ENCODE data around the gene ROS1. TPM values are rescaled to one million over a fixed set of nuclear protein-coding genes. Genes with fewer than 3 reads are reported as not detected.

Gene ROS1
- polyA plus RNA-seq, 1 experiment = not detected

DNA sequence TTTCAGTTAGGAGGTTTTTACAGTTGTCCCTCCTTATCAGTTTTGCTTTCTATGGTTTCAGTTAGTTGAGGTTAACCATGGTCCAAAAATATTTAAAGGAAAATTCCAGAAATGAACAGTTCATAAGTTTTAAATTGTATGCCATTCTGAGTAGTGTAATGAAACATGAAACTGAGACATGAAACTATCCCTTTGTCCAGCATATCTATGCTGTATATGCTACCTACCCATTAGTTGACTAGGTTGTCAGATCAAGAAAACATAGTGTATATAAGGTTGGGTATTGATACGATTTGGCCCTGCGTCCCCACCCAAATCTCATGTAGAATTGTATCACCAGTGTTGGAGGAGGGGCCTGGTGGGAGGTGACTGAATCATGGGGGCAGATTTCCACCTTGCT is 121.3 kb downstream of the ROS1 start:
- no peaks in the 10 kb centered on the region for H3K9me3 ChIP-seq (ENCODE audit: control insufficient read depth, insufficient read depth, low read length)
- H3K27ac ChIP-seq (ENCODE audit: low read depth, low read length) = no peak overlapping the region
- TF ChIP-seq, protein P1, sequence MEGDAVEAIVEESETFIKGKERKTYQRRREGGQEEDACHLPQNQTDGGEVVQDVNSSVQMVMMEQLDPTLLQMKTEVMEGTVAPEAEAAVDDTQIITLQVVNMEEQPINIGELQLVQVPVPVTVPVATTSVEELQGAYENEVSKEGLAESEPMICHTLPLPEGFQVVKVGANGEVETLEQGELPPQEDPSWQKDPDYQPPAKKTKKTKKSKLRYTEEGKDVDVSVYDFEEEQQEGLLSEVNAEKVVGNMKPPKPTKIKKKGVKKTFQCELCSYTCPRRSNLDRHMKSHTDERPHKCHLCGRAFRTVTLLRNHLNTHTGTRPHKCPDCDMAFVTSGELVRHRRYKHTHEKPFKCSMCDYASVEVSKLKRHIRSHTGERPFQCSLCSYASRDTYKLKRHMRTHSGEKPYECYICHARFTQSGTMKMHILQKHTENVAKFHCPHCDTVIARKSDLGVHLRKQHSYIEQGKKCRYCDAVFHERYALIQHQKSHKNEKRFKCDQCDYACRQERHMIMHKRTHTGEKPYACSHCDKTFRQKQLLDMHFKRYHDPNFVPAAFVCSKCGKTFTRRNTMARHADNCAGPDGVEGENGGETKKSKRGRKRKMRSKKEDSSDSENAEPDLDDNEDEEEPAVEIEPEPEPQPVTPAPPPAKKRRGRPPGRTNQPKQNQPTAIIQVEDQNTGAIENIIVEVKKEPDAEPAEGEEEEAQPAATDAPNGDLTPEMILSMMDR (IDR thresholded peaks at IDR 0.05; ENCODE audit: low read depth, low read length) = no peak
- CTCF ChIA-PET = no interaction called here
- H3K27me3 ChIP-seq (ENCODE audit: control insufficient read depth, insufficient read depth, low read length) = no peaks in the 10 kb centered on the region
- no peak overlapping the region for H3K4me3 ChIP-seq (ENCODE audit: low read depth, low read length)
- DNase-seq (ENCODE audit: low read depth, low spot score) = no peak
- POLR2A ChIA-PET = no interaction called here

DNA sequence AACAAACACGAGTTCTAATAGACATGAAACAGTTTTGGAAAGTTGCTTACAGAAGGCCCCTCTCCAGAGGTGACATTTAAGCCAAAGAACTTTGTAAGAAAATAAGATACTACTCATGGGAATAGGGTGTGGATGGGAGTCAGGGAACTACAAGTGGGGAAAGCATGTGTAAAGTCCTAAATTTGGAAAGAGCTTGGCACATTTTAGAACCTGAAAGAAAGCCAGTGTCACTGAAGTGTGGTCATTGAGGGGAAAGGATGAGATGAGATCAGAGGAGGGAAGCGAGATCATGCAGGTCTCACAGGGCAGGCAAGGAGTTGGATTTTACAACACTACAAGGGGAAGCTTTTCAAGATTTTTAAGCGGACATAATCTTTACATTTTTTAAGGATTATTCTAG is 122.4 kb downstream of the ROS1 start:
- CTCF ChIA-PET = no interaction called here
- Histone ChIP-seq H3K9me3 (ENCODE audit: control insufficient read depth, insufficient read depth, low read length) (no peaks in the 10 kb centered on the region), H3K27me3 (ENCODE audit: control insufficient read depth, insufficient read depth, low read length) (no peaks in the 10 kb centered on the region), H3K4me3 (ENCODE audit: low read depth, low read length) (no peak overlapping the region), H3K27ac (ENCODE audit: low read depth, low read length) (no peak overlapping the region)
- DNase-seq (ENCODE audit: low read depth, low spot score) = no peak
- POLR2A ChIA-PET = no interaction called here
- TF ChIP-seq, protein P1 (IDR thresholded peaks at IDR 0.05; ENCODE audit: low read depth, low read length) = no peak

DNA sequence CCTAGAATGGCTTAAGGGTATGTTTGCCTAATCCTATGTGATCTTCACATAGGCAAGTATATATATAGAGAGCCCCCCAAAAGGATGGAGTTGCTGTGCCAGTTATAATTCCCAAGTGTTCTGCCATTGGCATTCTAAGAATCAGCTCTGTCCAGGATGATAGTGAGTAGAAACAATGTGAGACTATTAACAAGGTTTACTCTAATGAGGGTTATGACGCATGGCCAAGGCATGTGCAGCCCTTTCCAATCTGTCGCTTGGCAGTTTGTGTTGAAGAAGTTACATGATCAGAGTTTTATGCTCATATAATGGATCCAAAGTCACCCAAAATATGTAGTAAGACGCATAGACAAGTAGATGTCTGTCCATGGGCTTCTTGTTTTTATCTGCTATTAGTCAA is 126.8 kb downstream of the ROS1 start:
- Histone ChIP-seq H3K4me3 (ENCODE audit: low read depth, low read length) (no peak overlapping the region), H3K27ac (ENCODE audit: low read depth, low read length) (no peak overlapping the region), H3K9me3 (ENCODE audit: control insufficient read depth, insufficient read depth, low read length) (no peaks in the 10 kb centered on the region), H3K27me3 (ENCODE audit: control insufficient read depth, insufficient read depth, low read length) (no peaks in the 10 kb centered on the region)
- DNase-seq (ENCODE audit: low read depth, low spot score) = no peak
- CTCF ChIA-PET = no interaction called here
- TF ChIP-seq, protein P1 (IDR thresholded peaks at IDR 0.05; ENCODE audit: low read depth, low read length) = no peak
- POLR2A ChIA-PET = no interaction called here

DNA sequence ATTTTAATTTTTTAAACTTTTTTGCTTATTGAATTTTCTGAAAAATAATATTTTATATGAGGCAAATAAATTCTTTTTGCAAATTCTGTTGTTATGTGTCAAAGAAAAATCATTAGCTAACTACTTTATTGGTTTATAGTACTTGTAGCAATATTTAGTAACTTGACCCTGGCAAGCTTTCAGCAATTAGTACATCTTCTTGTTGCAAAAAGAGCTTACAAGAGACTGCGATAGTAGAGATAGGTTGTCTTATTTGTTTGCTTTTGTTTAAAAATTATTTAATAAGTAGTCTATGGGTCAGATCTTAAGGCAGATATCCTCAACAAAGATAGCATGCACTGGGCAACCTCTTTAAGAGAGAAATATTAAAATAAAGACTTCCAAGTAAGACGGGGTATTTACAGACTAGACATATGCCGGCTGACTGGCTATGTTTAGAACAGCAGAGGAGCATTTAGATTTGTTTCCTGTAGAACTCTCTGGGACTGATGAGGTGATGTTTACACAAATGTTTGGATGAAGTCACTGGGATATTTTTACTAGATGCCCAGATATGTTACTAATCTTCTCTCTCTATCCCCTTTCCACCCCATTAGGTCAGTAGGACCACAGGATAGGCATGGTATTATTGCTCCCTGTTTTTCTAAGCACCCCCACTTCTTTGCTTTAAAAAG is 135.4 kb downstream of the ROS1 start:
- TF ChIP-seq, protein P1 (IDR thresholded peaks at IDR 0.05; ENCODE audit: low read depth, low read length) = no peak
- Histone ChIP-seq H3K27me3 (ENCODE audit: control insufficient read depth, insufficient read depth, low read length) (no peaks in the 10 kb centered on the region), H3K4me3 (ENCODE audit: low read depth, low read length) (no peak overlapping the region), H3K9me3 (ENCODE audit: control insufficient read depth, insufficient read depth, low read length) (no peaks in the 10 kb centered on the region), H3K27ac (ENCODE audit: low read depth, low read length) (no peak overlapping the region)
- CTCF ChIA-PET = no interaction called here
- no peak for DNase-seq (ENCODE audit: low read depth, low spot score)
- POLR2A ChIA-PET = no interaction called here

DNA sequence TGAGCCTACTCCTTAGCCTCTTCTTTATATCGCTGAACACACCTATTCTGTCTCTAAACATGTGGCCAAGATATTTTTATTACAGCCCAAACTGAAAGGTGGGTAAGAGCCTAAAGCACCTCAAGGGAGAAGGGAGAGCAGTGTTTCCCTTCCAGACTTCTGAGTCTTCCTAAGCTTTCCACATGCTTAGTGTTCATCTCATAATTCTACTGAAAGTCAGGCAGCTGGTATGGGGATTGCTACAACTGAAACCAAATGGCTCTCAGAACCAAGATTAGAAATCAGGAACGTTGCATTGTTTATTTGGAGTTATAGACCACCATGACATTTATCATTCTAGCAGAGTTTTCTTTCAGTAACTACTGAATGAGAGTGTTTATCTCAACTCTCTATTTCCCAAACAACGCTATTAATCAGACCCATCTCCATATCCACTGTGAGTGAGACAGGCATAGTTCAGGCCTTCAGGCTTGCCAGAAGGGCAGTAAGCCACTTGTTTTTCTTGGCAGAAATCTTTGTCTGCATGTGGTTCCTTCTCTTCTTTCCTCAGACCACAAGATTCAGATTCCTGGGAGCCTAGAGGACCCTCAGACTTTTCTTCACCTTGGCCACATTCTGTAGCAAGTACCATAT is 137.5 kb downstream of the ROS1 start:
- no peak for DNase-seq (ENCODE audit: low read depth, low spot score)

More for the DNA sequence above, 137.5 kb downstream of the ROS1 start:
- Histone ChIP-seq H3K27me3 (ENCODE audit: control insufficient read depth, insufficient read depth, low read length) (no peaks in the 10 kb centered on the region), H3K9me3 (ENCODE audit: control insufficient read depth, insufficient read depth, low read length) (no peaks in the 10 kb centered on the region), H3K4me3 (ENCODE audit: low read depth, low read length) (no peak overlapping the region), H3K27ac (ENCODE audit: low read depth, low read length) (no peak overlapping the region)
- ChIA-PET CTCF (no interaction called here), POLR2A (no interaction called here)
- TF ChIP-seq, protein P1 (IDR thresholded peaks at IDR 0.05; ENCODE audit: low read depth, low read length) = no peak

Measured in AG04450 (cell line).